ENCODE measurements around the gene MOGAT3. TPM values are rescaled to one million over a fixed set of nuclear protein-coding genes. Genes with fewer than 3 reads are reported as not detected.
A peak's percentile ranks its signal among the peaks of the same experiment; 100 is the strongest.

Gene MOGAT3
- total RNA-seq, 1 experiment from 2014 or later = 0.81 TPM

DNA sequence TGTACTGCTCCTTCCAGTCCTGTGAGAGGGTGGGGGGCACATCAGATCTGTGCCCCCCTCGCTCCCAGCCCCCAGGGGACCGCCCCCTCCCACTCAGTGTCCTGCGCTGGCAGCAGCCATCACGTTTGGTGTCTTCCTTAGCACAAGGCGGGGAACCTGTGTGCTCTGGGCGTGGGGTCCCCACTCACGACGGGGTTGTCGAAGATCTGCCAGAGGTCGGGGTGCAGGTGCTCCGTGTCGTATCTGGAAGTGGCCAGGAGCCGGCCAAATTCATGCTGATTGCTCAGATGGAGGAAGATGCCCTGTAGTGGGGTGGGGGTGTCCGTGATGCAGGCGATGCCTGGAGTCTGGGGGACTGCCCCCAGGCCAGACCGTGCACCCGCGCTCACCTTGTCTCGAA is 9.3 kb upstream of the MOGAT3 start (continued):
- TF ChIP-seq ZNF121 (CRISPR knock-in tag; IDR thresholded peaks at IDR 0.05) = no peak
- no peak for TF ChIP-seq ELF4 (CRISPR knock-in tag; IDR thresholded peaks at IDR 0.05; ENCODE audit: low read depth)
- TF ChIP-seq TCF7 (CRISPR knock-in tag; IDR thresholded peaks at IDR 0.05; ENCODE audit: low read depth) = no peak
- TF ChIP-seq TEAD4 (CRISPR knock-in tag; IDR thresholded peaks at IDR 0.05) = no peak
- no peak for TF ChIP-seq KAT7 (CRISPR knock-in tag; IDR thresholded peaks at IDR 0.05; ENCODE audit: borderline replicate concordance)
- no peak for TF ChIP-seq GTF2I (CRISPR knock-in tag; conservative IDR thresholded peaks at IDR 0.05)
- no peak for TF ChIP-seq ZNF423 (CRISPR knock-in tag; IDR thresholded peaks at IDR 0.05)
- TF ChIP-seq, protein P1, sequence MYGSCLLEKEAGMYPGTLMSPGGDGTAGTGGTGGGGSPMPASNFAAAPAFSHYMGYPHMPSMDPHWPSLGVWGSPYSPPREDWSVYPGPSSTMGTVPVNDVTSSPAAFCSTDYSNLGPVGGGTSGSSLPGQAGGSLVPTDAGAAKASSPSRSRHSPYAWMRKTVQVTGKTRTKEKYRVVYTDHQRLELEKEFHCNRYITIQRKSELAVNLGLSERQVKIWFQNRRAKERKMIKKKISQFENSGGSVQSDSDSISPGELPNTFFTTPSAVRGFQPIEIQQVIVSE (CRISPR knock-in tag; IDR thresholded peaks at IDR 0.05; ENCODE audit: borderline replicate concordance) = no peak

DNA sequence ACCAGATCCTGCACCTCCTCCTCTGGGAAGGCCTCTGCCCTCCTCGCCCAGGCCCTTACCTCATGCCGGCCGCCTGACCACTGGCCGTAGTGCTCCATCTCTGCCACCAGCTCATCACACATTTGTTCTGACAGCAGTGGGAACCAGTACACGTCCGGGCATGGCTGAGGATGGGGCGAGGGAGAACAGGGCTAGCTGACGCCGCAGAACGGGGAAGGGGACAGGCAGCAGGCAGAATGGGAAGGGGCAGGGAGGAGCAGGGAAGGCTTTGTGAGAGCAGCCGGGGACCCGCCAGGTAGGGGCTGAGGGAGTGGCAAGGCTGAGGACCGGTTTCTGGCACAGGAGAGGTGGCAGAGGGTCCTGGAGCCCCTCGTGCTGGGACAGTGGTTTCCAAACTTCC is 8.0 kb upstream of the MOGAT3 start:
- no peak for ATAC-seq
- POLR2A ChIA-PET = no interaction called here
- no peak for DNase-seq (ENCODE audit: low spot score)
- TF ChIP-seq, protein P2, sequence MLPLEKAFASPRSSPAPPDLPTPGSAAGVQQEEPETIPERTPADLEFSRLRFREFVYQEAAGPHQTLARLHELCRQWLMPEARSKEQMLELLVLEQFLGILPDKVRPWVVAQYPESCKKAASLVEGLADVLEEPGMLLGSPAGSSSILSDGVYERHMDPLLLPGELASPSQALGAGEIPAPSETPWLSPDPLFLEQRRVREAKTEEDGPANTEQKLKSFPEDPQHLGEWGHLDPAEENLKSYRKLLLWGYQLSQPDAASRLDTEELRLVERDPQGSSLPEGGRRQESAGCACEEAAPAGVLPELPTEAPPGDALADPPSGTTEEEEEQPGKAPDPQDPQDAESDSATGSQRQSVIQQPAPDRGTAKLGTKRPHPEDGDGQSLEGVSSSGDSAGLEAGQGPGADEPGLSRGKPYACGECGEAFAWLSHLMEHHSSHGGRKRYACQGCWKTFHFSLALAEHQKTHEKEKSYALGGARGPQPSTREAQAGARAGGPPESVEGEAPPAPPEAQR (CRISPR knock-in tag; IDR thresholded peaks at IDR 0.05) = no peak
- no peak for TF ChIP-seq ETV6 (CRISPR knock-in tag; IDR thresholded peaks at IDR 0.05)
- TF ChIP-seq TP53 (CRISPR knock-in tag; IDR thresholded peaks at IDR 0.05) = no peak
- TF ChIP-seq IRF2 (CRISPR knock-in tag; IDR thresholded peaks at IDR 0.05; ENCODE audit: borderline replicate concordance, low read depth) = no peak
- no peak for TF ChIP-seq TEAD1 (CRISPR knock-in tag; IDR thresholded peaks at IDR 0.05)
- TF ChIP-seq CBFB (CRISPR knock-in tag; IDR thresholded peaks at IDR 0.05; ENCODE audit: low read depth) = no peak
- TF ChIP-seq, protein P3, sequence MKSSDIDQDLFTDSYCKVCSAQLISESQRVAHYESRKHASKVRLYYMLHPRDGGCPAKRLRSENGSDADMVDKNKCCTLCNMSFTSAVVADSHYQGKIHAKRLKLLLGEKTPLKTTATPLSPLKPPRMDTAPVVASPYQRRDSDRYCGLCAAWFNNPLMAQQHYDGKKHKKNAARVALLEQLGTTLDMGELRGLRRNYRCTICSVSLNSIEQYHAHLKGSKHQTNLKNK (CRISPR knock-in tag; IDR thresholded peaks at IDR 0.05) = no peak
- TF ChIP-seq NFE2L1 (CRISPR knock-in tag; IDR thresholded peaks at IDR 0.05) = no peak
- no peak for TF ChIP-seq ZBTB21 (CRISPR knock-in tag; IDR thresholded peaks at IDR 0.05; ENCODE audit: borderline replicate concordance)
- no peak for TF ChIP-seq ZNF317 (CRISPR knock-in tag; IDR thresholded peaks at IDR 0.05; ENCODE audit: borderline replicate concordance, low read depth)
- Mint-ChIP-seq H3K27me3 (ENCODE audit: low read depth) (no peaks in the 10 kb centered on the region), H3K4me1 (no peaks in the 10 kb centered on the region; the same call in 1 of the 2 replicates), H3K9me3 (no peaks in the 10 kb centered on the region), H3K27ac (peak overlapping the region; percentile 74), H3K36me3 (peaks cover 3% of the 10 kb centered on the region; the same call in 1 of the 2 replicates), H3K4me3 (no peak overlapping the region)
- CTCF ChIA-PET = interaction anchor here (0.7 to 1.0 kb wide), 3 partner anchors 9 to 114 kb away, joined by 3 read pairs; partner anchors contain the start of gene ZNHIT1

DNA sequence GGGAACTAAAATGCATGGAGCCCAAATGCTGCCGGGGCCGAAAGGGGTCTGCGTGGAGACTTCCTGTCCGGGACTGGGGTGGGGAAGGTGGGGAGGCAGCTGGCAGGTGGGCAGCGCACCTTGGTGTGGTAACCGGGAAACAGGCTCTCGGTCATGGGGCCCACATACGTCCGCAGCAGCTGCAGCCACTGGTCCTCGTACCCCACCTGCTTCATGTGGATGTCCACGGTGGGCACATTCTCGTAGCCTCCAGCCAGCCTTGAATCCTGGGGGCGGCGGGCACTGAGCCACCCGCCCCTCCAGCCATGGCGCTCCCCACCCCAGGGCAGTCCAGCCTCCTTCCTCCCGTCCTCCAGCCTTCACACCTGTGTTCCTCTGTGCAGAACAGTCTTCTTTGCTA is 6.6 kb upstream of the MOGAT3 start:
- Mint-ChIP-seq H3K4me3 (no peak overlapping the region), H3K4me1 (peaks cover 6% of the 10 kb centered on the region), H3K27ac (peak overlapping the region; percentile 66; the same call in 1 of the 2 replicates), H3K36me3 (peaks cover 3% of the 10 kb centered on the region; the same call in 1 of the 2 replicates), H3K9me3 (no peaks in the 10 kb centered on the region), H3K27me3 (ENCODE audit: low read depth) (peaks cover 7% of the 10 kb centered on the region)
- ATAC-seq (no peak), DNase-seq (ENCODE audit: low spot score) (no peak)
- ChIA-PET POLR2A (no interaction called here), CTCF (interaction anchor here (1.2 kb wide), 1 partner anchor 15 kb away, joined by 3 read pairs; no protein-coding TSS in a partner anchor)
- TF ChIP-seq EMX1 (CRISPR knock-in tag; IDR thresholded peaks at IDR 0.05) (no peak), TP53 (CRISPR knock-in tag; IDR thresholded peaks at IDR 0.05) (no peak), JAZF1 (CRISPR knock-in tag; IDR thresholded peaks at IDR 0.05) (no peak), NFYB (CRISPR knock-in tag; conservative IDR thresholded peaks at IDR 0.05; ENCODE audit: low read depth) (no peak), IRF2 (CRISPR knock-in tag; IDR thresholded peaks at IDR 0.05; ENCODE audit: borderline replicate concordance, low read depth) (no peak), NR3C1 (CRISPR knock-in tag; conservative IDR thresholded peaks at IDR 0.05; ENCODE audit: low read depth) (no peak), SMAD3 (CRISPR knock-in tag; IDR thresholded peaks at IDR 0.05; ENCODE audit: borderline replicate concordance) (no peak), ZNF232 (CRISPR knock-in tag; IDR thresholded peaks at IDR 0.05) (no peak), ZNF416 (CRISPR knock-in tag; IDR thresholded peaks at IDR 0.05) (no peak)
- TF ChIP-seq, protein P4, sequence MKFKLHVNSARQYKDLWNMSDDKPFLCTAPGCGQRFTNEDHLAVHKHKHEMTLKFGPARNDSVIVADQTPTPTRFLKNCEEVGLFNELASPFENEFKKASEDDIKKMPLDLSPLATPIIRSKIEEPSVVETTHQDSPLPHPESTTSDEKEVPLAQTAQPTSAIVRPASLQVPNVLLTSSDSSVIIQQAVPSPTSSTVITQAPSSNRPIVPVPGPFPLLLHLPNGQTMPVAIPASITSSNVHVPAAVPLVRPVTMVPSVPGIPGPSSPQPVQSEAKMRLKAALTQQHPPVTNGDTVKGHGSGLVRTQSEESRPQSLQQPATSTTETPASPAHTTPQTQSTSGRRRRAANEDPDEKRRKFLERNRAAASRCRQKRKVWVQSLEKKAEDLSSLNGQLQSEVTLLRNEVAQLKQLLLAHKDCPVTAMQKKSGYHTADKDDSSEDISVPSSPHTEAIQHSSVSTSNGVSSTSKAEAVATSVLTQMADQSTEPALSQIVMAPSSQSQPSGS (CRISPR knock-in tag; IDR thresholded peaks at IDR 0.05; ENCODE audit: borderline replicate concordance, low read depth) = no peak
- TF ChIP-seq, protein P5, sequence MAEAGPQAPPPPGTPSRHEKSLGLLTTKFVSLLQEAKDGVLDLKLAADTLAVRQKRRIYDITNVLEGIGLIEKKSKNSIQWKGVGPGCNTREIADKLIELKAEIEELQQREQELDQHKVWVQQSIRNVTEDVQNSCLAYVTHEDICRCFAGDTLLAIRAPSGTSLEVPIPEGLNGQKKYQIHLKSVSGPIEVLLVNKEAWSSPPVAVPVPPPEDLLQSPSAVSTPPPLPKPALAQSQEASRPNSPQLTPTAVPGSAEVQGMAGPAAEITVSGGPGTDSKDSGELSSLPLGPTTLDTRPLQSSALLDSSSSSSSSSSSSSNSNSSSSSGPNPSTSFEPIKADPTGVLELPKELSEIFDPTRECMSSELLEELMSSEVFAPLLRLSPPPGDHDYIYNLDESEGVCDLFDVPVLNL (CRISPR knock-in tag; IDR thresholded peaks at IDR 0.05; ENCODE audit: borderline replicate concordance, low read depth) = no peak
- TF ChIP-seq, protein P6, sequence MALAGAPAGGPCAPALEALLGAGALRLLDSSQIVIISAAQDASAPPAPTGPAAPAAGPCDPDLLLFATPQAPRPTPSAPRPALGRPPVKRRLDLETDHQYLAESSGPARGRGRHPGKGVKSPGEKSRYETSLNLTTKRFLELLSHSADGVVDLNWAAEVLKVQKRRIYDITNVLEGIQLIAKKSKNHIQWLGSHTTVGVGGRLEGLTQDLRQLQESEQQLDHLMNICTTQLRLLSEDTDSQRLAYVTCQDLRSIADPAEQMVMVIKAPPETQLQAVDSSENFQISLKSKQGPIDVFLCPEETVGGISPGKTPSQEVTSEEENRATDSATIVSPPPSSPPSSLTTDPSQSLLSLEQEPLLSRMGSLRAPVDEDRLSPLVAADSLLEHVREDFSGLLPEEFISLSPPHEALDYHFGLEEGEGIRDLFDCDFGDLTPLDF (CRISPR knock-in tag; IDR thresholded peaks at IDR 0.05) = no peak
